GM21515 (cell line): ENCODE measurements around the gene POPDC2.
"Not testable (repeated sequence)": the region's sequence is repeated elsewhere in the genome, so short reads cannot be mapped to it uniquely, and the experiment has no call there.

Experiments
- ATAC-seq: cut with Tn5 transposase; IDR thresholded peaks from one replicate; pipeline ENCODE4 v1.9.1; 2021; ENCODE audit not compliant: unreplicated experiment

Gene POPDC2

GRCh38 chr3:119620899-119621298, 39.5 kb downstream of the POPDC2 start:
- ATAC-seq, result no peak

- no peak for ATAC-seq
Observed at GRCh38 chr3:119619094-119619493, 41.3 kb downstream of the POPDC2 start.

- no peak for ATAC-seq
Observed at GRCh38 chr3:119616056-119616455, 44.3 kb downstream of the POPDC2 start.

- peak; percentile 40 for ATAC-seq
Observed at GRCh38 chr3:119613872-119614271, 46.5 kb downstream of the POPDC2 start.

GRCh38 chr3:119613201-119613600, 47.2 kb downstream of the POPDC2 start:
- no peak for ATAC-seq

- ATAC-seq, result no peak
Observed at GRCh38 chr3:119611664-119612063, 48.7 kb downstream of the POPDC2 start.

GRCh38 chr3:119609301-119609700, 51.1 kb downstream of the POPDC2 start:
- ATAC-seq, result no peak

GRCh38 chr3:119608405-119609000, 51.9 kb downstream of the POPDC2 start:
- ATAC-seq, result no peak

GRCh38 chr3:119604878-119605277, 55.5 kb downstream of the POPDC2 start:
- ATAC-seq, result no peak

- ATAC-seq, result no peak
Observed at GRCh38 chr3:119602676-119603075, 57.7 kb downstream of the POPDC2 start.

- ATAC-seq, result no peak
Observed at GRCh38 chr3:119601154-119601553, 59.2 kb downstream of the POPDC2 start.

- peak; percentile 61 for ATAC-seq
Observed at GRCh38 chr3:119600732-119601131, 59.7 kb downstream of the POPDC2 start.

- ATAC-seq, result no peak
Observed at GRCh38 chr3:119599558-119600174, 60.7 kb downstream of the POPDC2 start.

GRCh38 chr3:119598410-119599098, 61.8 kb downstream of the POPDC2 start:
- ATAC-seq, result peak; percentile 41

- no peak for ATAC-seq
Observed at GRCh38 chr3:119597548-119598288, 62.7 kb downstream of the POPDC2 start, which contains the start of gene PLA1A. PLA1A (plus strand) TSS chr3:119597885; CDS start chr3:119597914, 29 bp downstream.

- no peak for ATAC-seq
Observed at GRCh38 chr3:119596398-119596797, 64.0 kb downstream of the POPDC2 start.

GRCh38 chr3:119595639-119596334, 64.6 kb downstream of the POPDC2 start:
- no peak for ATAC-seq

- not testable (repeated sequence) for ATAC-seq
Observed at GRCh38 chr3:119594929-119595328, 65.5 kb downstream of the POPDC2 start.

- no peak for ATAC-seq
Observed at GRCh38 chr3:119594066-119594465, 66.3 kb downstream of the POPDC2 start.

GRCh38 chr3:119592861-119593260, 67.5 kb downstream of the POPDC2 start:
- no peak for ATAC-seq
